ENCODE results near the gene KRTAP4-7.
"Not testable (repeated sequence)": the region's sequence is repeated elsewhere in the genome, so short reads cannot be mapped to it uniquely, and the experiment has no call there.

- not testable (repeated sequence) for TF ChIP-seq CTCF, POLR2A (IDR thresholded peaks at IDR 0.05)
These were observed 37.0 kb upstream of the KRTAP4-7 start, which contains the start of gene KRTAP2-1 for GRCh38 chr17:41046735-41047465.

Measured in suprapubic skin (tissue), 3 donors.